ENCODE measurements around the gene STRN3.

DNA sequence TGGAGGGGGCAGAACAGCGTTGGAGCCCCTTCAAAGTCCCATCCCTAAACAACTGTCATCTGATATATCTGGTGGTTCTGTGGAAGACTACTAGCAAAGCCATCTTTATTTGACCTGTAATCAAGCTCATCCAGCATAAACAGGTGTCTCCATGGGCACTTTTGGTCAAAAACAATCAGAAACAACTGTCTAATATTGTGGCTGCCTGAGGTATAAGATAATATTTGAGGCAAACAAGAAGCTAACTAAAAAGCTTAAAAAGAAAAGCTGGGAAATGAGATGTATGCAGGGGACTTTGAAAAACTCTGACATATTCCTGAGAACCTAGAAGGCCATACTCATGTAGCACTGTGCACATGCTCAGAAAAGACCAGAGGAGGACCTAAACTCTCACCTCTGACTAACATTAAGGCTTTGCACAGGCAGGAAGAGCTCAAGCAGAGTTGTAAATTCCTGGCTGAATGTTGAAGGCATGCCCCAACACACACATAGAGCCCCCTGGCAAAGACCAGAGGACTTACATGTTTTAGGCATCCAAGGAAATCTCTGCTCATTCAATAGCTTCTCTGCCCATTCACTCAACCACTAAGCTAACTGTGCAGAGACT is 28.0 kb downstream of the STRN3 start:
- TF ChIP-seq POLR2AphosphoS5 (IDR thresholded peaks at IDR 0.05; ENCODE audit: insufficient read depth in 1 of 2, low read depth in 1 of 2): no peak
- TF ChIP-seq CTCF (IDR thresholded peaks at IDR 0.05): no peak

Data from vagina (tissue), 2 donors.